ENCODE results near the gene LIPC.
A peak's percentile ranks its signal among the peaks of the same experiment; 100 is the strongest.

LIPC gene

DNA sequence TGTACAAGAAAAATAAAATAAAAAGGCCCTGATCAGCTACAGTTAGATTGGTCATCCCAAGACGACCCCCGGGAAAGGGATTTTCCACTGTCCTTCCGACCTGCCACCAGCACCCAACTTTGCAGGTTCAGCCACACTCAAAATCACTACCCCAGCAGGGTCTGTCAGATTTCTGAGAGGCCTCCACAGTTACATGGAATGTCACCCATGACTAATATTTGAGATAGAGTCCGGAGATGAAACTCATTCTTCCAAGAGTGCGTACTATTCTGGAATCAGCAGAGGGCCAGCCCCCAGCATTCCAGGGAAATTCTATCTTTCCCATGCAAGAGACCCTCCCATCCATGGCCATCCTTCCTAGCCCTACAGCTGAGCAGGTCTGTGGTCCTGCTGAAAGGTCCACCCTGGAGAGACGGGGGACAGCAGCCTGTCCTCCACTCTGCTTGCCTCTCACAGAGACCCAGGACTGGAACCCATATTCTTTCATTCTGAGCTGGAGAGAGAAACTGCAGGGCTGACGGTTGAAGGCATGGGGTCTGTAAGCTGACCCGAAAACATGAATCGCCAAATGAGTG lies 5.8 kb downstream of the LIPC start:
- DNase-seq = no peak

GRCh38 chr15:58438111-58438510 lies 6.3 kb downstream of the LIPC start:
- no peak for DNase-seq

DNA sequence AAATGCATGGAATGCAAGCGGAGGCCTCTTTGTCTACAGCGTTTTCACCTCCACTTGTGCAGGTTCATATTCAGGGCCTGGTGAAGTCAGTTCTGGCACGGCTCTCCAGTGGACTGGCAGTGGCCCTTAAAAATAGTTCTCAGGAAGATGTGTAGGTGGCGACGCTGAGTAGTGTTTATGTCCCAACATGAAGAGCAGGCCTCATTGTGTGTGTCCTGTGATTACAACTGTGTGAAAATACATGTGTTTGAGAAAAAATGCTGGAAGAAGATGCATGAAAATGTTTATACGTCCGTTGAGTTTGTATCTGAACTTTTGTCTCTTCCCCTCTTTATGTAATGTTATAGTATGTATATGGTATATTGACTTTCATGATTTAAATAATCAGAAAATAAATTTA lies 7.2 kb downstream of the LIPC start:
- DNase-seq = peak in 3 of 5 donors; percentile 3 to 72 (median 5)

GRCh38 chr15:58440158-58440910 lies 8.5 kb downstream of the LIPC start:
- no peak for DNase-seq

GRCh38 chr15:58440922-58441321 lies 9.1 kb downstream of the LIPC start:
- no peak for DNase-seq

- no peak for DNase-seq
Measured at GRCh38 chr15:58441376-58442070, 9.7 kb downstream of the LIPC start.

DNA sequence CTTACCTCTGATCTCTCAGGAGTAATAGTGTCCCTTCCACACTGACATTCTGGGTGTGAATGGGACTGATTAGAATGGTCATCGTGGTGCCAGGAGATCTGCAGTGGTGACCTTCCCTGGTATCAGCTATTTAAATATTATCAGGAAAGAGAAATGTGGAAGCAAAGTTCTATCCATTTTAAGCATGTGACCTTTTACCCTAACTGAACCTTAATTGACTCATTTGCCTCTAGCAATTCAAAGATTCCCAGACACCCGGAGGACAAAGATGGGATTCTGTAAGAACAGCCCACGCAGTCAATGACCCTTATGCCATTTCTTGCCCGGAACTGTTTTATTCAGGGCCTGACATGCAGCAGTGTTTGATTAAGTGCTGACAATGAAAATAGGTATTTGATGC lies 10.3 kb downstream of the LIPC start:
- DNase-seq = no peak

GRCh38 chr15:58443308-58443707 lies 11.5 kb downstream of the LIPC start:
- no peak for DNase-seq

GRCh38 chr15:58444056-58444455 lies 12.3 kb downstream of the LIPC start:
- no peak for DNase-seq

DNA sequence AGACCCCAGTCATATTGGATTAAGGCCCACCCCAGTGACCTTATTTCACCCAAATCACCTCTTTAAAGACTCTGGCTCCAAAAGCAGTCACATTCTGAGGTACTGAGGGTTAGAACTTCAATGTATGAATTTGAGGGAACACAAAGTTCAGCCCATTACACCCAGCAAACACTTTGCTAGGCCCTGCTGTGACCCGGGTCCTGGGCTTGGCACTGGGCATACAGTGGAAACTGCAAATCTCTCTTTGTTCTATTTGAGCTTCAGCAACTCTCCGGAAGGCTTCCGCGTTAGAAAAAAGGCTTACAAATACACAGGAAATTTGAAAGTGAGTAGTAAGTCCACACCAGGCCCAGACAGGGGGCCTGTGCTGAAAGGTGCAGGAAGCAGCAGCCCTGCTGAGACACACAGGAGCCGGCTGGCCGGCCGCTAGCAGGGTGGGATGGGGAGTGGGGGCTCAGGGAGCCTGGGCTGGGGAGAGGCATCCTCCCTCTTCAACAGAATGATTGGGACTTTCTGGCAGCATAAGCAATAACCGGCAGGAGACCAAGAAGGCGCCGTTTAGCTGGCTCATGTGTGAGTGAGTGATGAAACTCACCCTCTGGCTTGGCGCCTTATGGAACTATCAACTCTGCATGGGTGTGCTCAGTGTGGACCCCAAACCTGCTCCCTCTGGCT lies 13.0 kb downstream of the LIPC start:
- no peak for DNase-seq

DNA sequence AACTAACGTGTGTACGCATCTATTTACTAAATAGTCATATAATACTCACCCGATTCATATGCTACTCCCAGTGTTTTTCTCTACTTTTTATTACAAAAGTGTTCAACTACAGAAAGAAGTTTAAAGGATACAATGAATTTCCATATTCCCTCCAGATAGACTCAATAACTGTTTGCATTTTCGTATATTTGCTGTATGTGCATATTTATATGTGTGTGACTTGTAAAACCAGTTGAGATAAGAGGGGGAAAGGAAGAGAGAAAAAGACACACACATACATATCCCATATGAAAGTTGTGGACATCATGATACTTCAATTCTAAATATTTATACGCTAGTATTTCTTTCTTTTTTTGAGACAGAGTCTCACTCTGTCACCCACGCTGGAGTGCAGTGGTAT lies 14.1 kb downstream of the LIPC start:
- DNase-seq = no peak

DNA sequence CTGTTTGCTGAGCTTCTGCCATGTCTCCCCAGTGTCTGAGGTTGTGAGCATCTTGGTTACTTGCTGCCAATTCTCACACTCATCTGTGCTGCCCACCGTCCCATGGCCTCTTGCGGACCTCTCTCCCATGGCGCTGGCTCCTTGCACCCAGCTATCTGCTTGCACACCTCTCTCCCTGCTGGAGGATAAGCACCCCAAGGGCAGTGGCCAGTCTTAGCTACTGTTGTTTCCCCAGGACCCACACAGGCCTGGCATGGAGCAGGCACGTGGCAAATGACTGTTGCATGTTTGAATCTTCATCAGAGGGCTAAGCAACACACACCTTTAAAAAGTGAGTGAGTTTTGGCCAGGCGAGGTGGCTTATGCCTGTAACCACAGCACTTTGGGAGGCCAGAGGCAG lies 14.7 kb downstream of the LIPC start:
- DNase-seq = no peak

- no peak for DNase-seq
Measured at GRCh38 chr15:58447271-58448010, 15.7 kb downstream of the LIPC start.

DNA sequence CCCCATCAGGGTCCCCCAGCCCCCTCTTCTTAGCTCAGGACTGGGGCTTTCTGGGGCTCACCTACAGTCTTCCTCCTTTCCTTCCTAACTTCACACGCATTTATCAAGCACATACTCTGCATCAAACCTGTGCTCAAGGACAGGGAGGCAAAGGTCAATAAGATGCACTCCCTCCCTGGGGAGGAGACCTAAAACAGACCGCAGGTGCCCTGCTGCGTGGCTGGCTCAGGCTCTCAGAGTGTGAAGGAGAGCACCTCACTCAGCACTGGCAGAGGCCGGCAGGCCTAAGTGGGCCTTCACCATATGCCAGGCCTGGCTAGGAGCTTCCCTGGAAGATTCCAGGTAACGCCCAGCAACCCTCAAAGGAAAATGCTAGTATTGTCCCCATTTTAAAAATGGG lies 16.5 kb downstream of the LIPC start:
- DNase-seq = no peak

GRCh38 chr15:58448906-58449305 lies 17.1 kb downstream of the LIPC start:
- no peak for DNase-seq

DNA sequence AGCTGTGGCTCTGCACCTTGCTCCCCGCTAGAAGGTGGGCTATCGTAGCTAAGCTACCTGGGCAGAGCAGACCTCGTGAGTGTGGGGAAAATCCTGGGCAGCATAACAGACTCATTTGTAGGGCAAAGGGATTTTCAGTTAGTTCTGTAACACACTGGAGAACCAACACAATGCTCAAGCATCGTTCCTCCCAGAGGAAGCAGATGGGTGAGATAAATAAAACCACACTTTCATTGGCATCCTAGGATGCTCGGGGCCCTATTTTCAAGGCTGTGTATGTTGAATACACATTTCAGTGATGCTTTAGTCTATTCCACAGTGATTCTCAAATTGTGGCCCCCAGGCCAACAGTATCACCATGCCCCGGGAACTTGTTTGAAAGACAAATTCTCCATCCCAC lies 20.0 kb downstream of the LIPC start:
- no peak for DNase-seq

- DNase-seq = no peak
Measured at GRCh38 chr15:58452775-58453174, 21.0 kb downstream of the LIPC start.

GRCh38 chr15:58453931-58454793 lies 22.4 kb downstream of the LIPC start:
- no peak for DNase-seq

GRCh38 chr15:58454950-58455401 lies 23.2 kb downstream of the LIPC start:
- no peak for DNase-seq

GRCh38 chr15:58457466-58457965 lies 25.7 kb downstream of the LIPC start:
- peak in 1 of 5 donors; percentile 83 for DNase-seq

- no peak for DNase-seq
Measured at GRCh38 chr15:58458076-58458475, 26.3 kb downstream of the LIPC start.

DNA sequence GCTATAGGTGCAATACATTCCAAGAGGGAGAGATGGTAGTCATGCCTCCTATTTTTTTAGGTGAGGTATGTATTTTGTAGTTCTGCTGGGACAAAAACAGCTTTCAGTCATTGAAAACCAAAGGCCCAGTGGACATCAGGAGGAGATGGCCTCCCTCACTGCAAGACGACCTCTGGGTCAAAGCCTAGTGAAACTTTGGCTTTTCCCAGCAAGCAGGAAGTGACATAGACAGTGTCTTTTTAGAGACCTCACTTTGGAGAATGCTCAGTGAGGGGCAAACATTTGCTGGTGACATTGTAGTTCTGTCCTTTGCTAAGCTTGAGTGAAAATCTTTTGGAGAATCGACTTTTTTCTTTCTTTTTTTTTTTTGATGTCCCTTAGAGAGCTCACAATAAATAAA lies 27.3 kb downstream of the LIPC start:
- no peak for DNase-seq

Data from T-helper 1 cell (primary cell).